ENCODE results near the gene ANKMY1.
"Not testable (repeated sequence)": the region's sequence is repeated elsewhere in the genome, so short reads cannot be mapped to it uniquely, and the experiment has no call there.

ANKMY1 gene

GRCh38 chr2:240523451-240524281 lies 34.1 kb downstream of the ANKMY1 start:
- no peak for TF ChIP-seq CTCF (IDR thresholded peaks at IDR 0.05; ENCODE audit: low read depth, low read length)
- TF ChIP-seq POLR2A (IDR thresholded peaks at IDR 0.05; ENCODE audit: extremely low read depth, insufficient read length): no peak
- no peak for TF ChIP-seq MYC (IDR thresholded peaks at IDR 0.05; ENCODE audit: low read depth, low read length)
- no peak for TF ChIP-seq MAX (IDR thresholded peaks at IDR 0.05; ENCODE audit: low read depth, low read length)
- DNase-seq (ENCODE audit: low read depth): no peak
- H3K4me3 ChIP-seq (ENCODE audit: low read depth, low read length): no peak overlapping the region

GRCh38 chr2:240522406-240522805 lies 35.4 kb downstream of the ANKMY1 start:
- no peak overlapping the region for H3K4me3 ChIP-seq (ENCODE audit: low read depth, low read length)
- no peak for TF ChIP-seq MAX (IDR thresholded peaks at IDR 0.05; ENCODE audit: low read depth, low read length)
- TF ChIP-seq POLR2A (IDR thresholded peaks at IDR 0.05; ENCODE audit: extremely low read depth, insufficient read length): no peak
- no peak for TF ChIP-seq MYC (IDR thresholded peaks at IDR 0.05; ENCODE audit: low read depth, low read length)
- no peak for TF ChIP-seq CTCF (IDR thresholded peaks at IDR 0.05; ENCODE audit: low read depth, low read length)
- DNase-seq (ENCODE audit: low read depth): no peak

- not testable (repeated sequence) for DNase-seq (ENCODE audit: low read depth); H3K4me3 ChIP-seq (ENCODE audit: low read depth, low read length)
Measured at GRCh38 chr2:240521885-240522284, 35.9 kb downstream of the ANKMY1 start.

- TF ChIP-seq POLR2A (IDR thresholded peaks at IDR 0.05; ENCODE audit: extremely low read depth, insufficient read length) (no peak), CTCF (IDR thresholded peaks at IDR 0.05; ENCODE audit: low read depth, low read length) (no peak), MYC (IDR thresholded peaks at IDR 0.05; ENCODE audit: low read depth, low read length) (no peak), MAX (IDR thresholded peaks at IDR 0.05; ENCODE audit: low read depth, low read length) (no peak)
Measured at GRCh38 chr2:240520974-240521350, 36.8 kb downstream of the ANKMY1 start.

GRCh38 chr2:240520130-240520973 lies 37.4 kb downstream of the ANKMY1 start:
- H3K4me3 ChIP-seq (ENCODE audit: low read depth, low read length): no peak overlapping the region
- no peak for DNase-seq (ENCODE audit: low read depth)
- TF ChIP-seq POLR2A (IDR thresholded peaks at IDR 0.05; ENCODE audit: extremely low read depth, insufficient read length): no peak

More at GRCh38 chr2:240520974-240521350, 36.8 kb downstream of the ANKMY1 start:
- no peak for DNase-seq (ENCODE audit: low read depth)
- H3K4me3 ChIP-seq (ENCODE audit: low read depth, low read length): no peak overlapping the region

- no peak overlapping the region for H3K4me3 ChIP-seq (ENCODE audit: low read depth, low read length)
- no peak for DNase-seq (ENCODE audit: low read depth)
- TF ChIP-seq CTCF (IDR thresholded peaks at IDR 0.05; ENCODE audit: low read depth, low read length) (no peak), POLR2A (IDR thresholded peaks at IDR 0.05; ENCODE audit: extremely low read depth, insufficient read length) (no peak), MAX (IDR thresholded peaks at IDR 0.05; ENCODE audit: low read depth, low read length) (no peak), MYC (IDR thresholded peaks at IDR 0.05; ENCODE audit: low read depth, low read length) (no peak)
Measured at GRCh38 chr2:240519396-240520129, 38.2 kb downstream of the ANKMY1 start.

All from NB4 (cell line).